Progenitor cell of endocrine pancreas (in vitro differentiated cells): ENCODE measurements around the gene THRB. TPM values are rescaled to one million over a fixed set of nuclear protein-coding genes. Genes with fewer than 3 reads are reported as not detected.

Experiments used
- DNase-seq: peaks from one replicate; pipeline ENCODE4 v3.0.0; 2021; ENCODE audit warnings: low spot score; ENCODE audit not compliant: unreplicated experiment
- H3K27ac Mint-ChIP-seq: 2 replicates; pipeline ENCODE4 v1.8.0; 2021; ENCODE audit warnings: mild to moderate bottlenecking, moderate library complexity, mixed read lengths
- H3K27me3 Mint-ChIP-seq: 2 replicates; pipeline ENCODE4 v1.8.0; 2021; ENCODE audit warnings: mixed read lengths
- H3K36me3 Mint-ChIP-seq: 2 replicates; pipeline ENCODE4 v1.8.0; 2022; ENCODE audit warnings: mixed read lengths; ENCODE audit not compliant: insufficient read depth
- H3K4me1 Mint-ChIP-seq: 2 replicates; pipeline ENCODE4 v1.8.0; 2021; ENCODE audit warnings: low read depth, mixed read lengths
- H3K4me3 Mint-ChIP-seq: 2 replicates; pipeline ENCODE4 v1.8.0; 2021; ENCODE audit warnings: low read depth, mild to moderate bottlenecking, moderate library complexity, mixed read lengths
- H3K9me3 Mint-ChIP-seq: 2 replicates; pipeline ENCODE4 v1.8.0; 2021; ENCODE audit warnings: low read depth, mixed read lengths
- CTCF ChIP-seq: fragments of 200-600 bp; sonication (generic); IDR thresholded peaks from one replicate; pipeline ENCODE4 v1.5.0; 2021; ENCODE audit warnings: antibody characterized with exemption, mild to moderate bottlenecking; ENCODE audit not compliant: unreplicated experiment
- total RNA-seq: library from RNA; stranded (reverse); gene quantifications from 2 replicates; pipeline ENCODE4 v1.2.1, GENCODE V29; 2021

Gene THRB
- total RNA-seq, 1 donor from 2014 or later, result 19.7 TPM

- H3K4me1 Mint-ChIP-seq, result peaks cover 2% of the 10 kb centered on the region
- peaks cover 10% of the 10 kb centered on the region for H3K36me3 Mint-ChIP-seq
- H3K27me3 Mint-ChIP-seq, result peaks cover 2% of the 10 kb centered on the region
- H3K4me3 Mint-ChIP-seq, result no peak overlapping the region
- H3K27ac Mint-ChIP-seq, result no peak overlapping the region
- DNase-seq, result no peak
- peaks cover 7% of the 10 kb centered on the region for H3K9me3 Mint-ChIP-seq
- no peak for TF ChIP-seq CTCF
Measured at GRCh38 chr3:24315356-24315755, 179.3 kb downstream of the THRB start.

GRCh38 chr3:24311881-24312280 is 182.8 kb downstream of the THRB start:
- H3K36me3 Mint-ChIP-seq, result peaks cover 6% of the 10 kb centered on the region
- TF ChIP-seq CTCF, result no peak
- H3K9me3 Mint-ChIP-seq, result no peaks in the 10 kb centered on the region
- peaks cover 2% of the 10 kb centered on the region for H3K27me3 Mint-ChIP-seq
- no peak overlapping the region for H3K27ac Mint-ChIP-seq
- DNase-seq, result no peak
- H3K4me1 Mint-ChIP-seq, result peaks cover 2% of the 10 kb centered on the region
- no peak overlapping the region for H3K4me3 Mint-ChIP-seq

- peaks cover 6% of the 10 kb centered on the region for H3K36me3 Mint-ChIP-seq
- no peak overlapping the region for H3K27ac Mint-ChIP-seq
- DNase-seq, result no peak
- H3K4me3 Mint-ChIP-seq, result no peak overlapping the region
- H3K4me1 Mint-ChIP-seq, result no peaks in the 10 kb centered on the region
- TF ChIP-seq CTCF, result no peak
- H3K27me3 Mint-ChIP-seq, result peaks cover 2% of the 10 kb centered on the region
- H3K9me3 Mint-ChIP-seq, result no peaks in the 10 kb centered on the region
Measured at GRCh38 chr3:24310887-24311286, 183.8 kb downstream of the THRB start.

- no peak for DNase-seq
- no peaks in the 10 kb centered on the region for H3K27me3 Mint-ChIP-seq
- H3K4me1 Mint-ChIP-seq, result no peaks in the 10 kb centered on the region
- no peak overlapping the region for H3K4me3 Mint-ChIP-seq
- no peak overlapping the region for H3K27ac Mint-ChIP-seq
- TF ChIP-seq CTCF, result no peak
- no peaks in the 10 kb centered on the region for H3K36me3 Mint-ChIP-seq
- no peaks in the 10 kb centered on the region for H3K9me3 Mint-ChIP-seq
Measured at GRCh38 chr3:24306518-24306917, 188.1 kb downstream of the THRB start.

DNA sequence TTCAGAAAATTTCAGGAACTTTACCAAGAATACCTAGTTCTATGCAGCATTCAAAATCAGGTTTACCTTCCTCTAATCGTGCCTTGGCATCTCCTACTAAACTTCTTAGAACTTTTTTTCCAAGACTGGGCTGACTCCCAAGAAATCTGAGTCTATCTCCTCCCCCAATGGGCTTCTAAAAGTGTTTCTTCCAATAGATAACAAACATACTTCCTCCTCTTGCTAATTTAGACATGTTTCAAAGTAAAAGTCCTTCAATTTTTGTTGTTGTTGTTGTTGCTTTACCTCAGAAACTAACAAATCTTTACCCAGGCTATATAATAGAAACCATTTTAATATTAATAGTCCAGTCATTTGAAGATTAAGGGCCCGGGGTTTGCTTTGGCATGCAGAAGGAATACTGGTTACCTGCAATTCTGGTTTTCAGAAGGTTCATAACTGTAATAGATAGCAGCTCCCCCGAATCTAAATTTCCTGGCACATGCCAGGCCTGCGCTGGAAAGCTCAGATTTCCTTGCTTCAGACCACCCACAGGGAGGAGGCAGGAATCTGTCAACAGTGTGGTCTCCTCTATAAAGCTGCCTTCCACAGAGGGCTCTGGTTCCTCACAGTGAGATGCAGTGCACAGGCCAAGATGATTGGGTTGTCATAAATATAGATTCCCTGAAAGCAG is 188.7 kb downstream of the THRB start:
- Mint-ChIP-seq H3K36me3 (no peaks in the 10 kb centered on the region), H3K9me3 (no peaks in the 10 kb centered on the region), H3K27me3 (no peaks in the 10 kb centered on the region), H3K27ac (no peak overlapping the region), H3K4me3 (no peak overlapping the region), H3K4me1 (no peaks in the 10 kb centered on the region)
- no peak for TF ChIP-seq CTCF
- DNase-seq, result no peak
